ENCODE measurements around the gene NRROS.

Gene NRROS

DNA sequence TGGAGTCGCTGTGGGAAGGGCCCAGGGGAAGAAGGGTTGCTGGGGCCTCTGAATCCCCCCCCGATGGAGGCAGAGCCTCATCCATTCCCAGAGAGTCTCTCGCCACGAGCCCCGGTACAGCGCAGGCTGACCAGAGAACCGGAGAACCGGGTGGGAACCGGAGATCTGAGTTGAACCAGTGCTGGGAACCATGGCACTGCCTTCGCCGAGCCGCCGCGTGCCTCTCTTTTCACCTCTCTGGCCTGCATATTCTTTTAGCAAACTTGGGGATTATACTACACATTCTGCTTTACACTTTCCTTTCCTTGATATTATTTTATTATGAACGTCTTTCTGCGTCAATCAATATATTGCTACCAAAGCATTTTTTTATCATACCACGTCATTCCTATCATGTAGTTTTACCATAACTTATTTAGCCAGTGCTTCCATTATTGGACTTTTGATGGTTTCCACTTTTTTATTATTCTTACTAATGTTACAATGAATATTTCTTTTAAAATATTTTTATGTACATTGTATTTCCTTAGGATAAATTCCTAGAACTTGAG lies 7.2 kb downstream of the NRROS start:
- DNase-seq (ENCODE audit: low read depth in 2 of 2): no peak

- no peak for DNase-seq (ENCODE audit: low read depth in 2 of 2)
Observed at GRCh38 chr3:196650740-196651311, 11.3 kb downstream of the NRROS start.

GRCh38 chr3:196651819-196652218 lies 12.3 kb downstream of the NRROS start:
- no peak for DNase-seq (ENCODE audit: low read depth in 2 of 2)

GRCh38 chr3:196652961-196653795 lies 13.7 kb downstream of the NRROS start:
- DNase-seq (ENCODE audit: low read depth in 2 of 2): no peak

DNA sequence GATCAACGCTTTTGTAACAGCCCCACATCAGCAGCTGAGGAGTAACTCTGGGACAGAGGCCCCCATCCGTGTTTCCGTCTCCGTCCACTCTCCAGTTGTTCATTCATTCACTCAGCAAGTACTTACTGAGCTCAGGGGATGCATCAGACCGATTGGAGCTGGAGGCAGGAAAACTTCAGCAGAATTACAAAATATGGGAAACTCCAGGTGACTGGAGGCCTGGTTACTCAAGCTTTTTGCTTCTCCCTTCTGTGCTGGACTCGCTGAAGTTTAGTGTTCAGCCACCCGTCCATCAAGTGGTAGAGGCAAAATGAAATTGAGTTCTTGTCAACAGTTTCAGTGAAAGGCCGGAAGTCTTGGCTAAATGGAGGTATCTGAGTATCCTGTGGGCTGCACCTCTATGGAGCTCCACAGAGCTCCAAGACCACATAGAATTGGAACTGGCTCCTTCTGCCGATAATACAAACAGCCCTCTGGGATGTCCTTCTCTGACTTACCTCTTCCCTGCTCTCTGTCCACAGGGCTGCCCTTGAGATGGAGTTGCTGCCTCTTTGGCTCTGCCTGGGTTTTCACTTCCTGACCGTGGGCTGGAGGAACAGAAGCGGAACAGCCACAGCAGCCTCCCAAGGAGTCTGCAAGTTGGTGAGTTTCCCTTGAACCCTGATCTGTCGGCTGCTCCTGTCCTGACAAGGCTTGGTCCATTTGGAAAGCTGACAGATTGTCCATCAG lies 14.7 kb downstream of the NRROS start:
- DNase-seq (ENCODE audit: low read depth in 2 of 2): no peak

DNA sequence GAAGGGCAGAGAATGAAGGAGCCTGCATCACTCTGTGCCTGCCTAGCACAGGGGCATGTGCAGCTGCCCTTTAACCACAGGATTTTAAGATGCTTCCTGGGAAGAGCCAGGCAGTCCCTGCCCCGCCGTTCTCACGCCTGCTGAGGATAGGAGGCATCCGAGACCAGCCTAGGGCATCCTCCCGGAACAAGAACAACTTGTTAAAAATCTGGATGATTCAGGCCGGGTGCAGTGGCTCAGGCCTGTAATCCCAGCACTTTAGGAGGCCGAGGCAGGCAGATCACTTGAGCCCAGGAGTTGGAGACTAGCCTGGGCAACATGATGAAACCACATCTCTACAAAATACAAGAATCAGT lies 15.2 kb downstream of the NRROS start:
- DNase-seq (ENCODE audit: low read depth in 2 of 2): no peak

GRCh38 chr3:196655496-196655895 lies 16.0 kb downstream of the NRROS start:
- DNase-seq (ENCODE audit: low read depth in 2 of 2): no peak

DNA sequence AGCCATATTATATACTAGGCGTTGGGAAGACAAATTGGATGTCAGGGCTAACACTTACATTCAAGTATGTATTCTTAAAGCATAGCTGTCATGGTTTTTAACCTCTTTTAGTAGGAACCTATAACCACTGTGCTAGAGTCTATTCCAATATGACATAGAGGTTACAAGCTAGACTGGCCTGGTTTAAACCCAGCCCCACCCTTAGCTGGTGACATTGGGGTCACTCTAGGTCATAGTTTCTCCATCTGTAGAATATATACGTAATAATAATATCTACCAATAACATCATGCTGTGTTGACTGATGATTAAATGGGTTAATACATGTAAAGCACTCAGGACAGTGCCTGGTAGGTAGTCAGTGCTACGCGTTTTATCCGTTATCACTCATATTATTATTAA lies 16.7 kb downstream of the NRROS start:
- no peak for DNase-seq (ENCODE audit: low read depth in 2 of 2)

DNA sequence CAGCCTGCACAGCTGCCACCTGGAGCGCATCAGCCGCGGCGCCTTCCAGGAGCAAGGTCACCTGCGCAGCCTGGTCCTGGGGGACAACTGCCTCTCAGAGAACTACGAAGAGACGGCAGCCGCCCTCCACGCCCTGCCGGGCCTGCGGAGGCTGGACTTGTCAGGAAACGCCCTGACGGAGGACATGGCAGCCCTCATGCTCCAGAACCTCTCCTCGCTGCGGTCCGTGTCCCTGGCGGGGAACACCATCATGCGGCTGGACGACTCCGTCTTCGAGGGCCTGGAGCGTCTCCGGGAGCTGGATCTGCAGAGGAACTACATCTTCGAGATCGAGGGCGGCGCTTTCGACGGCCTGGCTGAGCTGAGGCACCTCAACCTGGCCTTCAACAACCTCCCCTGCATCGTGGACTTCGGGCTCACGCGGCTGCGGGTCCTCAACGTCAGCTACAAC lies 20.4 kb downstream of the NRROS start:
- DNase-seq (ENCODE audit: low read depth in 2 of 2): no peak

- no peak for DNase-seq (ENCODE audit: low read depth in 2 of 2)
Observed at GRCh38 chr3:196660381-196661166, 21.1 kb downstream of the NRROS start.

GRCh38 chr3:196661400-196661799 lies 21.9 kb downstream of the NRROS start:
- DNase-seq (ENCODE audit: low read depth in 2 of 2): no peak

- no peak for DNase-seq (ENCODE audit: low read depth in 2 of 2)
Observed at GRCh38 chr3:196662033-196662432, 22.5 kb downstream of the NRROS start.

DNA sequence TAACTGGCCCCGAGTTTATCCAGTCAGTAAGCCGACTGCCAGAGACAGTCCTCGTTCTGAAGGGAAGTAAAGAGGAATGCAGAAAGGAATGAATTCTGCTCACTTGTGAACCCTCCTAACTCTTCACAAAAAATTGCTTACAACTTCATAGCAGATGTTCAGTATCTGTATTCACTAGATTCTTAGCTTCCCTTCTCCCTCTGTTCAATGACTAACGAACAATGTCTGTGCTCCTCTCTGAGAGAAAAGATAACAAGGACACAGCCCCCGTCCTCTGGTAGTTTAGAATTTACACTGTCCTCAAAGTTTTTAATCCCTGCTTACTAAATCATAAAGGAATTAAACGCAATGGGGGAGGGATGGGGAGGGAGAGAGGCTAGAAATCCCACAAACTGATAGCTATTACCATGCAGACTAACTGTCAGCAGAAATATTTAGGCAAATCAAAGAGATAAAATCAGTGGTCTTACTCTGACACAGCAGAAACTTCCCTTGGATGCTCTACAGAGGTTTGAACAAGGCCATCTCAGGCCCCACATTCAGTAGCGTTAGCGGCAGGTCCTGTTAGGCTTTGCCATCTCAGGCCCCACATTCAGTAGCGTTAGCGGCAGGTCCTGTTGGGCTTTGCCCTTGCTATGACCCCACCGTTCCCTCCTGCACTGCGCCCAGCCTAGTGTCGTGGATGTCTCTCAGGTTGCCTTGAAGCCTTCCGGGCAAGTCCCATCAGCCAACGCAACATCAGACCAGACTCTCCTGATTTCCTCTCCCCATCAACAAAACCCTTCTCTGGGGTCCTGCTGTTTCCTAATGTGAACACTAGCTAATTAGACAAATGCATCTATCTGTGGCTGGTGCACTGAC lies 23.4 kb downstream of the NRROS start:
- DNase-seq (ENCODE audit: low read depth in 2 of 2): no peak

DNA sequence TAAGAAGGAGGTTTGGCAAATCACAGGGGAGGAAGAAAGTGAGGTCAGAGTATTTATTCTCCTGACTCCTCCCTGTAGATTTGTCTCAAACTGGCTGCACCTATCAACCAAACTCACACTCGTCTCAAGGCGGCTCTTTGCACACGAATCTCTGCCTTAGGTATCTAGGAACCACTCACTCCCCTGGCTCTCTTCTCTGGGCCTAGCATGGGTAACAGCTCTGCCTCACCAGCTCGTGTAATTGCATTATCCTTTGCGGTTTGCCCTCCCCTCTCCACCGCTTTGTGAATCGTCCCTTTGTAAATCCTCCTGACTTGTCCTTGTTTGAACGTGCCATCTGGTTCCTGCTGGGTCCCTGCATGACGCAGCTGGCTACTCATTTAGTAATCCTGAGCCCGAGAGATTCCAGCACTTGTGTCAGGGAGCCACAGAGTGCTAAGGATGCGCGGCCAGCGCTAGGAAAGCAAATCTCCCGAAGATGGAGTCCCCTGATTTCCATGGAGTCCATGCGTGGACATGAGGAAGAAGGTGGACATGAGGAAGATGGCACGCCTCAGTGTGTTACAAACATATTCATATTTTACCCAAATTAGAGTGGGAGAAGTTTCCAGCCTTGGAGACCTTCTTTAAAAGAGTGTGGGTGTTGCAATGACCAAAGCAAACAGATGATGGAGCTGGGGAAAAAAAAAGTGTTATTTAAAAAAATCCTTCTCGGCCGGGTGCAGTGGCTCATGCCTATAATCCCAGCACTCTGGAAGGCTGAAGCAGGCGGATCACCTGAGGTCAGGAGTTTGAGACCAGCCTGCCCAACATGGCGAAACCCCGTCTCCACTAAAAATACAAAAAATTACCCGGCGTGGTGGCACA lies 26.7 kb downstream of the NRROS start:
- DNase-seq (ENCODE audit: low read depth in 2 of 2): no peak

GRCh38 chr3:196667056-196667825 lies 27.7 kb downstream of the NRROS start:
- DNase-seq (ENCODE audit: low read depth in 2 of 2): no peak

GRCh38 chr3:196670339-196670738 lies 30.8 kb downstream of the NRROS start:
- DNase-seq (ENCODE audit: low read depth in 2 of 2): no peak

DNA sequence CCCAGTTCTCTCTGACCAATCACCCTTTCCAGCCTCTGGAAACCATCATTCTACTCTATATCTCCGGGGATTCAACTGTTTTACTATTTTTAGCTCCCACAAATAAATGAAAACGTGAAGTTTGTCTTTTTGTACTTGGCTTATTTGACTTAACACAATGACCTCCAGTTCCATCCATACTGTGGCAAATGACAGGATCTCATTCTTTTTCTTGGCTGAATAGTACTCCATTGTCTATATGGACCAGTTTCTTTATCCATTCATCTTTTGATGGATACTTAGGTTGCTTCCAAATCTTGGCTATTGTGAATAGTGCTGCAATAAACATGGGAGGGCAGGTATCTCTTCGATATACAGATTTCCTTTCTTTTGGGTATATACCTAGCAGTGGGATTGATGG lies 34.1 kb downstream of the NRROS start:
- DNase-seq (ENCODE audit: low read depth in 2 of 2): no peak

- DNase-seq (ENCODE audit: low read depth in 2 of 2): no peak
Observed at GRCh38 chr3:196677353-196677752, 37.9 kb downstream of the NRROS start.

- DNase-seq (ENCODE audit: low read depth in 2 of 2): no peak
Observed at GRCh38 chr3:196677931-196678330, 38.4 kb downstream of the NRROS start.

All from stimulated activated CD8-positive, alpha-beta memory T cell treated with anti-CD3 and anti-CD28 coated beads, Interleukin-15, amount 100 ng/mL, for 4 hours (primary cell).